Adrenal gland (tissue), 5 donors: ENCODE measurements around the gene GXYLT1.

Experiments
- CTCF ChIP-seq, 6 experiments: fragments of 450-650 bp in 4 of 6; fragments of 200-600 bp in 2 of 6; sonication (generic) in 1 of 6; IDR thresholded peaks; 1 replicate in 5 of 6; 2 replicates in 1 of 6; pipeline versions ENCODE4 v1.5.1 to v1.8.0; 2016 to 2021; ENCODE audit warnings: antibody characterized with exemption in 6 of 6, mild to moderate bottlenecking in 2 of 6, moderate library complexity in 1 of 6
- POLR2A ChIP-seq, 2 donors: fragments of 450-650 bp; IDR thresholded peaks; one replicate each; pipeline ENCODE4 v1.6.1; 2017; ENCODE audit warnings: antibody characterized with exemption in 2 of 2, mild to moderate bottlenecking in 2 of 2, moderate library complexity in 1 of 2
- donor health status: DM: no; HTN: no; CAD: no.

GRCh38 chr12:42130672-42131402 is 13.8 kb downstream of the GXYLT1 start:
- no peak for TF ChIP-seq CTCF (IDR thresholded peaks at IDR 0.05)
- TF ChIP-seq POLR2A (IDR thresholded peaks at IDR 0.05): no peak
